ENCODE measurements around the gene DDRGK1.

Gene DDRGK1

GRCh38 chr20:3213226-3213625 lies 8.7 kb upstream of the DDRGK1 start:
- DNase-seq (ENCODE audit: low read depth), result no peak
- TF ChIP-seq CTCF (conservative IDR thresholded peaks at IDR 0.05; ENCODE audit: low read depth, low read length), result no peak
- no peak overlapping the region for H3K4me3 ChIP-seq (ENCODE audit: low read depth, low read length)

GRCh38 chr20:3210346-3210745 lies 5.9 kb upstream of the DDRGK1 start:
- no peak for TF ChIP-seq CTCF (conservative IDR thresholded peaks at IDR 0.05; ENCODE audit: low read depth, low read length)
- no peak for DNase-seq (ENCODE audit: low read depth)
- H3K4me3 ChIP-seq (ENCODE audit: low read depth, low read length), result peak overlapping the region; percentile 92

GRCh38 chr20:3209946-3210317 lies 5.5 kb upstream of the DDRGK1 start:
- DNase-seq (ENCODE audit: low read depth), result peak; percentile 25
- no peak for TF ChIP-seq CTCF (conservative IDR thresholded peaks at IDR 0.05; ENCODE audit: low read depth, low read length)

GRCh38 chr20:3209257-3209945 lies 4.9 kb upstream of the DDRGK1 start, which contains the start of gene ITPA:
TSS of gene ITPA (plus strand) at chr20:3209498. CDS start at chr20:3209552, 54 bp downstream.
- no peak for TF ChIP-seq CTCF (conservative IDR thresholded peaks at IDR 0.05; ENCODE audit: low read depth, low read length)
- peak; percentile 35 for DNase-seq (ENCODE audit: low read depth)
- H3K4me3 ChIP-seq (ENCODE audit: low read depth, low read length), result peak within 1 kb of the TSS; percentile 92

More at GRCh38 chr20:3209946-3210317, 5.5 kb upstream of the DDRGK1 start:
- H3K4me3 ChIP-seq (ENCODE audit: low read depth, low read length), result peak overlapping the region; percentile 92

- H3K4me3 ChIP-seq (ENCODE audit: low read depth, low read length), result peak overlapping the region; percentile 92
- TF ChIP-seq CTCF (conservative IDR thresholded peaks at IDR 0.05; ENCODE audit: low read depth, low read length), result no peak
- DNase-seq (ENCODE audit: low read depth), result peak; percentile 15
These were observed 4.3 kb upstream of the DDRGK1 start for GRCh38 chr20:3208786-3209256.

- DNase-seq (ENCODE audit: low read depth), result peak; percentile 16
- H3K4me3 ChIP-seq (ENCODE audit: low read depth, low read length), result peak overlapping the region; percentile 74
- no peak for TF ChIP-seq CTCF (conservative IDR thresholded peaks at IDR 0.05; ENCODE audit: low read depth, low read length)
These were observed 963 bp downstream of the DDRGK1 start for GRCh38 chr20:3203315-3204123.
